Eye (tissue), 1 donor: ENCODE results near the gene GGACT.
"Not testable (repeated sequence)": the region's sequence is repeated elsewhere in the genome, so short reads cannot be mapped to it uniquely, and the experiment has no call there.

ENCODE experiments used
- DNase-seq: peaks from one replicate; pipeline ENCODE4 v3.0.0-alpha.2; 2015

GGACT gene

GRCh38 chr13:100588331-100589177, at the start of gene GGACT:
Gene GGACT (minus strand): TSS chr13:100588789. CDS start chr13:100532591, 56,198 bp downstream.
- peak; percentile 85 for DNase-seq

DNA sequence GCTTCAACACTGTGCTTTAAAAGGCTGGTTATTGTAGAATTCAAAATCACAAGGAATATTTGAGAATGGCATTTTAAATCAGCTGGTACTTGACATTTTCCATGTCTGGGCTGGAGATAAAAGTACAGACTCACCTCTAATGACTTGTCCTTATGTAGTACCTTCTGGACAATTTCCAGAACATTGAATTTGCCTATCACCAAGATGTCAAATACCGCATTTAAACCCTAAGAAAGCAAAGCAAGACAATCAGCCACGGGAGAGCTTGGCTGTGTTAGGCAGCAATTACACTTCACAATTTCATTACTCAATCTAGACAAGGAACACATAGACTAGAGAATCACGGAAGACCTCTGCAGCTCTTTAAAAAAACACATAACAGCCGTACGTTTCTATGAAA, 49.2 kb upstream of the GGACT start:
- DNase-seq: no peak

DNA sequence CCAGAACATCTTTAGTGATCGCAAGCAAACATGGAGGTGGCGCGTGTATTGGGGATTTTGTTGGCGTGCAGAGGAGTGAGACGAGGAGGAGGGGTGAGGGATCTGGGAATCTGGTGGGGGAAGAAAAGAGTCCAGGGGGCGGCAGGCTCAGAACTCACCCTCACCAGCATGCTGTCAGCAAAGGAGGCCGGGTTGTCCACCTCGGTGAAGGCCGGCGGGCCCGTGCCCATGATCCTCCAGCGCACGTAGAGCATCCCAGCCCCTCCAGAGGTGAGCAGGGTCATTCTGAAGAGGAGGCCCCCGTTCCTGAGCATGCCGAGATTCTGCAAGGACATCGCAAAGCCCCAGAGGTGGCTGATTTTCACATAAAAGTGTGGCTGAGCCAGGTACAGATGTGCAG, 48.8 kb upstream of the GGACT start:
- DNase-seq: no peak

GRCh38 chr13:100636441-100636840, 47.9 kb upstream of the GGACT start:
- peak; percentile 71 for DNase-seq

DNA sequence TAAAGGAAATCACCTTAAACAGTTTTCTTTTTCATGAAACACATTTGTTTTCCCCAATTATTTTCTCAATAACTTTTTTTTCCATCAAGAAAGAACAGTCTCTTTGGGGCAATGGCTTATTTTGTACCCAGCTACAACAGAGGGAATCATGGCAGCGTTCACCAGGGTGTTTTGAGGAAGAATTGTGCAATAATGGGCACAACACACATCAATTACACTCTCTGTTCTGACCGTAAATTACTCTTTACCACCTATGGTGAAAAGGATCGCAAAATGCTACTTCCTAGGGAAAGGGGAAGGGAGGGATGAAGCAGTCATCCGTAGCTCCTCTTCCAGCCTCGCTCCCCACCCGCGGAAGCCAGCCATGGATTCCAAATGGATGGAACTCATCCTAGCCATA, 47.4 kb upstream of the GGACT start:
- DNase-seq: no peak

GRCh38 chr13:100634696-100635095, 46.1 kb upstream of the GGACT start:
- no peak for DNase-seq

GRCh38 chr13:100633461-100633860, 44.9 kb upstream of the GGACT start:
- DNase-seq: no peak

GRCh38 chr13:100630555-100630954, 42.0 kb upstream of the GGACT start:
- peak; percentile 90 for DNase-seq

- DNase-seq: no peak
These were observed 38.5 kb upstream of the GGACT start for GRCh38 chr13:100627120-100627519.

DNA sequence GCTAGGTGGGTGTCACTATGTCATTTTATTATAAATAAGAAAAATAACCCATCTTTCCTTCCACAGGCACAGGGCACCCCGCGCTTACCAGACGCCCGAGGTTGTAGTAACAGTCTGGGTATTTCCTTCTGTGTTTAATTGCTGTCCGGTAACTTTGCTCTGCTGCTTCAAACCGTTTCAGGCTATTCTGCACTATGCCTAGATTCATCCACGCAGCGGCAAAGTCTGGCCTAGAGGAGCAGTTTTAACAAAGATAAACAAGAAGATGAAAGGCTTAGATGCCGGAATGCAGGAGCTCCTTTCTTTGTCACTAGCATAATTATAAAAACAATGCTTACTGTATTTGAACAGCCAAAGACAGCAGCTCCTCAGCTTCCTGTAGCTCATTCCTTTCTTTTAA, 36.9 kb upstream of the GGACT start:
- no peak for DNase-seq

DNA sequence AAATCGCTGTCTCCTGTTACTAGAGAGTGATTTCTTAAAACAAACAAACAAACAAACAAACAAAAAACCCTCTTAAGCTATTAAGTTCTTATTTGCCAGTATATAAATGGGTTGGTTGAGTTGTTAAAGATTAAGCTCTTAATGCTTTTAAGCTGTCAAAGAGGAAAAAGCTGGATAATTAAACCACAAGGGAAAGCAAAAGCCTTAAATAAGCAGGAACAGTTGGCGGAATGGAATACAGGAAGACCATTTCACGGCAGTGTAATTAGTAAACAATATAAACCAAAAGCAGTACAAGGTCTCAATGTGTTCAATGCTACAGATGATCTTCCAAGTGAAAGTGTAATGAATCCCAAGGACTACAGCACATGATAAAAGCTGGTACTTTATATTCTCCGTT, 32.2 kb upstream of the GGACT start:
- no peak for DNase-seq

- DNase-seq: no peak
These were observed 31.4 kb upstream of the GGACT start for GRCh38 chr13:100619940-100620339.

- DNase-seq: not testable (repeated sequence)
These were observed 30.3 kb upstream of the GGACT start for GRCh38 chr13:100618897-100619296.

DNA sequence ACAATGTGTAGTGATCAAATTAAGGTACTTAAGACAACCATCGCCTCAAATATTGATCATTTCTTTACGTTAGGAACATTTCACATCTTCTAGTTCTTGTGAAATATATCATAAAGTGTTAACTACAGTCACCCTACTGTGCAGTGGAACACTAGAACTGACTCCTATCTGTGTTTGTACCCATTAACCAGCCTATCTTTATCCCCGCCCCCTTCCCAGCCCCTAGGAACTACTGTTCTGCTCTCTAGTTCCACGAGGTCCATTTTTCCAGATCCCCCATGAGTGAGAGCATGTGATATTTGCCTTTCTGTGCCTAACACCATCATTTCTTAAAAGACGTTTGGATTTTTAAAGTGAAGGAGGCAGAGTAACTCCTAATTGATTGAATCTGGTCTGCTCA, 24.4 kb upstream of the GGACT start:
- DNase-seq: no peak

- DNase-seq: no peak
These were observed 23.3 kb upstream of the GGACT start for GRCh38 chr13:100611678-100612492.

DNA sequence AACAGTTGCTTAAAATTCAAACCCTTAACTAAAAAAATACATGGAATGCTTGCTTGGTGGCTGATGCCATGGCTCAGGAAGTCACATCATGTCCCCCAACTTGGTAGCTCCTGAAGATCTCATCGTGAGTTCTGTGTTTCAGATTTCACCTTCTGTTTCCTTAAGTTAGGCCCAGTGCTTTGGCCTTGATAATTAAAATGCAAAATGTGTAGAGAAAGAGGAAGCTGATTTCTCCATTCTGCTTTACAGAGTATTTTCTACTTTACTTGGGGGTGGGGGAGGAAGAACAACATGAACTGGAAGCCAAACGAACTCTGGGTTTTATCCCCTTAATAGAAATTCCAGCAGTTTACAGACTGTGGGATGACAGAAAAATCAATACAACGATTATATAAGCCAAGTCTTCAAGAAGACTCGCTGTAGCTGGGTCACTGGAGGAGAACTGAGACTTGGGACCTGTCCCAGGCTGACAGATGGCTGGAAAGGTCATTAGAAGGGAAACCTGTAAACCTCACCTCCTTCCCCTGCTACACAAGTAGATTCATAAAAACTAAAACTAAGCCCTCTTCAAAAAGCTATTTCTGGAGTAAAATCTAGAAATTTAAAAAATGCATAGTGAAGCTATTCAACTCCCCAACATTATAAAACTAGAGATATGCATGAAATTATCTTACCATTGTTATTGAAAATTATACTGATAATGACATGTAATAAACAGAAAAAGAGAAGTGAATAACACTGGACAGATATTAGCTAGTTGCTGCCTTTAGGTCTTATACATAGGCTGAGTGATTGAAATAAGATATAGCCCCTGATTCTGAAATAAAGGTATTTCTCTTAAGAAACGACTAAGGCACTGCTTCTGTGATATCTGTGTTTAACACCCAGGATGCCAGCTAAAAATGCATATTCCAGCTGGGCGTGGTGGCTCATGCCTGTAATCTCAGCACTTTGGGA, 22.1 kb upstream of the GGACT start:
- no peak for DNase-seq

GRCh38 chr13:100608906-100609305, 20.3 kb upstream of the GGACT start:
- DNase-seq: no peak

DNA sequence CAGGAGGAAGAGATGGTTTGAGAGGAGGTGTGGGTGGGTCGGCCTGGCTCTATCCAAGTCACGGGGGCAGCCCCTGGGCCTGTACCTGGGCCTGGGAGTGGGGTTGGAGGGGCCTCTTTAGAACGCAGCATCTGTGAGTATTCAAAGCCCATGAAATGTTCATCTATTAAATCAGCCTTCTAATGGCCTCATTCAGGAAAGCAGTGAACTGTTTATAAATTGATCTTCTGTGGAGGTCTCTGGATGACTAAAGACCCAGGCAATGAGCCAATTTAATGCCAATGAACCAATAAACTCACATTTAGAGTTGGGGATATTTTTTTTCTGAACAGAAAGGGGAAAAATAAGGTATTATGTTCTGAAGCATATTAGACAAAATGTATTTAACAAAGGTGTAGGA, 19.9 kb upstream of the GGACT start:
- no peak for DNase-seq

DNA sequence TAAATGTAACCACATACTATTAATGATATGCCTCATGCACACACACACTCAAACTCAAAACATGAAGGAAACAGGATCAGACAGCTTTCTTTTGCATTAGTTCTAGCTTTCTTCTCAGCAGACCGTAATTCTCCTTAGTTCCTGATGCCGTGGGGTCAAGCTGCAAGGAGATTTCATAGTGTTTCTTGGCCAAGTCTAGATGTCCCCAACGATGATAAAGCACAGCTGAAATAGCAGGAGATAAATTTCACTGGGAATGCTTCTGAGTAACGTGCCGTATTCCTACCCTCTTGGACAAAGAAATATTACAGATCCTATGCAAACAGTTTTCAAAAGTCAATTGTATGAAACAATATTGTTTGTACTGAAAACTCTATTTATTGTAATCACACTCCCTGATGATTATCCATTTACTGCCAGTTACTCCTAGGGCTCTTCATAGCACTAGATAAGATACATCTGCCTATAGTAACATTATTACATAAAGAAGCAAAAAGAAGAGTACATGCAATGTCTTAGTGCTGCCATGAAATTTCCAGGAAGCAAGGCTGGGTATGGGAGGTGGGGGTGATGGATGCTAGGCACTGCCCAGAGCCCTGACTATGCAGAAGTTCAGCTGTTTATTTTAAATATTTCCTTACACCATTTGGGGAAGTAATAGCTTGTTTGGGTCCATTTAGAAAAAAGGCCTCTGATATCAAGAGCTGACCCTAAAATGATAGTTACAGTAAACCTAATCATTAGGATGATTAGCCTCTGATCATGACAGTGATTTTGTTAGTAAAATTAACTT, 16.5 kb upstream of the GGACT start:
- DNase-seq: peak; percentile 28

- peak; percentile 31 for DNase-seq
These were observed 14.0 kb upstream of the GGACT start for GRCh38 chr13:100602493-100603111.

DNA sequence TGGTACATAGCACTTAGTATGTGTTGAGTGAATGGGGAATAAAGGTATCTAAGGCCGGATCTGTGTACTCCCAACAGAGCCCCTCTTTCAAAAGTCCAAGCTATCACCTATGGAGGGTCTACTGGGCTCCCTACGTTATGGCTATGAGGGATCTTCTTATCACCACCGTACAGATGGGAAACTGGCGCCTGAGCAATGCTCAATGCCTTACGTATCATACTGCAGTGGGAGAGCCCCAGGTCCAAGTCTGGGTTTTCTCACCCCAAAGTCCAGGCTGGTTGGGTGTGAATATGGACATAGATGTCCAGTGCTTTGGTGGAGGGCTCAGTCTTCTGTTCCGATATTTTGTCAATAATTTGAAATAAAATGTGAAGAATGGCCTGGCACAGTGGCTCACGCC, 13.1 kb upstream of the GGACT start:
- no peak for DNase-seq

DNA sequence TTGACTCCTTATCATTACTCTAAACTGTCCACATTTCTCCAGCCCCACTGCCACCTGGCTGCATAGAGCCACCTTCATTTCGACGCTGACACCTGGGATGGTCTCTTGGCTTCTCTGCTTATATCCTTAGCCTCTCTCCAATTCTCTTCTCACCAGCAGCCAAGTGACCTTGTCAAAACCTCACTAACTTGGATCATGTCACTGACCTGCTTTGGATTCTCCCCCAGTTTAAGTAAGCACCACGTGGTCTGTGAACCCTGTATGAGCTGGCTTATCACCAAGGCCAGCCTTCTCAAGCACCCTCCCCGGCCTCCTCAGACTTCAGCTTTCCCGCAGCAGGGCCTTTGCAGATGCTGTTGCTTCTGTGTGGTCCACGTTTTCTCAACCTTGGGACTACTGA, 12.3 kb upstream of the GGACT start:
- no peak for DNase-seq
